H9 (cell line): ENCODE data around the gene PRCC. TPM values are rescaled to one million over a fixed set of nuclear protein-coding genes. Genes with fewer than 3 reads are reported as not detected.

ENCODE experiments used
- DNase-seq: peaks from one replicate; pipeline ENCODE4 v3.0.0-alpha.2; 2017
- H2AFZ ChIP-seq: one replicate; pipeline ENCODE4 v1.6.1; 2013; ENCODE audit warnings: mild to moderate bottlenecking, low read length, control low read depth, moderate library complexity
- H2AK5ac ChIP-seq: 2 replicates; pipeline ENCODE4 v1.6.1; 2013; ENCODE audit warnings: low read length, control low read depth, mixed read lengths; ENCODE audit not compliant: insufficient read length
- H2BK120ac ChIP-seq: one replicate; pipeline ENCODE4 v1.6.1; 2013; ENCODE audit warnings: low read depth, mild to moderate bottlenecking, low read length, control low read depth, inconsistent platforms; ENCODE audit not compliant: poor library complexity, severe bottlenecking
- H2BK12ac ChIP-seq: 2 replicates; pipeline ENCODE4 v1.6.1; 2013; ENCODE audit warnings: low read length, control low read depth, mixed read lengths, low read depth; ENCODE audit not compliant: insufficient read length
- H2BK15ac ChIP-seq: 2 replicates; pipeline ENCODE4 v1.6.1; 2013; ENCODE audit warnings: low read depth, low read length, control low read depth
- H2BK20ac ChIP-seq: one replicate; pipeline ENCODE4 v1.6.1; 2013; ENCODE audit warnings: low read depth, mild to moderate bottlenecking, low read length, control low read depth, inconsistent platforms; ENCODE audit not compliant: poor library complexity, severe bottlenecking
- H2BK5ac ChIP-seq: 2 replicates; pipeline ENCODE4 v1.6.1; 2013; ENCODE audit warnings: low read length, control low read depth, mixed read lengths; ENCODE audit not compliant: insufficient read length
- H3K14ac ChIP-seq: 2 replicates; pipeline ENCODE4 v1.6.1; 2013; ENCODE audit warnings: low read length, control low read depth; ENCODE audit not compliant: insufficient read depth
- H3K18ac ChIP-seq: 2 replicates; pipeline ENCODE4 v1.6.1; 2013; ENCODE audit warnings: low read depth, mild to moderate bottlenecking, mixed read lengths, low read length, control low read depth; ENCODE audit not compliant: insufficient read length
- H3K23ac ChIP-seq: 2 replicates; pipeline ENCODE4 v1.6.1; 2013; ENCODE audit warnings: low read length, control low read depth, mixed read lengths, low read depth; ENCODE audit not compliant: insufficient read length
- H3K23me2 ChIP-seq: 2 replicates; pipeline ENCODE4 v1.6.1; 2013; ENCODE audit warnings: low read depth, mild to moderate bottlenecking, mixed read lengths, low read length, control low read depth; ENCODE audit not compliant: insufficient read length, poor library complexity, severe bottlenecking
- H3K27ac ChIP-seq: 2 replicates; pipeline ENCODE4 v1.5.1; 2013; ENCODE audit warnings: low read length, control low read depth, mixed read lengths, low read depth; ENCODE audit not compliant: insufficient read length
- H3K27me3 ChIP-seq: 2 replicates; pipeline ENCODE4 v1.6.1; 2013; ENCODE audit warnings: low read length, control low read depth, inconsistent platforms; ENCODE audit not compliant: insufficient read depth
- H3K4ac ChIP-seq: 2 replicates; pipeline ENCODE4 v1.6.1; 2013; ENCODE audit warnings: low read depth, mild to moderate bottlenecking, control low read depth, inconsistent platforms, low read length, moderate library complexity
- H3K4me1 ChIP-seq: 2 replicates; pipeline ENCODE4 v1.6.1; 2013; ENCODE audit warnings: low read length, control low read depth, inconsistent platforms; ENCODE audit not compliant: insufficient read depth
- H3K4me2 ChIP-seq: 2 replicates; pipeline ENCODE4 v1.6.1; 2013; ENCODE audit warnings: low read length, control low read depth, mixed read lengths; ENCODE audit not compliant: insufficient read length, insufficient read depth
- H3K56ac ChIP-seq: 2 replicates; pipeline ENCODE4 v1.6.1; 2013; ENCODE audit warnings: low read depth, mild to moderate bottlenecking, mixed read lengths, low read length, control low read depth; ENCODE audit not compliant: insufficient read length
- H3K79me1 ChIP-seq: 2 replicates; pipeline ENCODE4 v1.6.1; 2013; ENCODE audit warnings: low read depth, mild to moderate bottlenecking, moderate library complexity, low read length, control low read depth, inconsistent platforms; ENCODE audit not compliant: insufficient read depth, poor library complexity, severe bottlenecking
- H3K79me2 ChIP-seq: 2 replicates; pipeline ENCODE4 v1.6.1; 2013; ENCODE audit warnings: low read length, control low read depth, inconsistent platforms; ENCODE audit not compliant: insufficient read depth
- H3K9ac ChIP-seq: 2 replicates; pipeline ENCODE4 v1.6.1; 2013; ENCODE audit warnings: low read length, control low read depth, mixed read lengths; ENCODE audit not compliant: insufficient read length; ENCODE audit errors: extremely low read depth
- H3K9me3 ChIP-seq: one replicate; pipeline ENCODE4 v1.6.1; 2013; ENCODE audit warnings: low read depth, low read length, inconsistent platforms; ENCODE audit not compliant: control insufficient read depth
- H3T11ph ChIP-seq: one replicate; pipeline ENCODE4 v1.6.1; 2013; ENCODE audit warnings: mild to moderate bottlenecking, low read length, control low read depth, inconsistent platforms
- H4K20me1 ChIP-seq: one replicate; pipeline ENCODE4 v1.6.1; 2013; ENCODE audit not compliant: control insufficient read depth, insufficient read length, insufficient read depth
- H4K5ac ChIP-seq: 2 replicates; pipeline ENCODE4 v1.6.1; 2013; ENCODE audit warnings: low read depth, mild to moderate bottlenecking, mixed read lengths, low read length, control low read depth; ENCODE audit not compliant: insufficient read length
- H4K8ac ChIP-seq: replicated peaks from 2 replicates; pipeline ENCODE4 v1.6.1; 2013; ENCODE audit warnings: low read length, control low read depth, mixed read lengths, low read depth; ENCODE audit not compliant: insufficient read length
- H4K91ac ChIP-seq: 2 replicates; pipeline ENCODE4 v1.6.1; 2013; ENCODE audit warnings: low read depth, mild to moderate bottlenecking, moderate library complexity, mixed read lengths, low read length, control low read depth; ENCODE audit not compliant: insufficient read length
- H3K27ac Mint-ChIP-seq, 3 experiments: 2 replicates in 2 of 3; 3 replicates in 1 of 3; pipeline ENCODE4 v1.8.0; 2020 to 2021; ENCODE audit warnings: mixed read lengths in 3 of 3, mild to moderate bottlenecking in 1 of 3, moderate library complexity in 1 of 3
- H3K27me3 Mint-ChIP-seq: 2 replicates; pipeline ENCODE4 v1.8.0; 2021; ENCODE audit warnings: low read depth, mild to moderate bottlenecking, moderate library complexity, mixed read lengths
- H3K36me3 Mint-ChIP-seq, 3 experiments: 2 replicates in 2 of 3; 3 replicates in 1 of 3; pipeline ENCODE4 v1.8.0; 2020 to 2021; ENCODE audit warnings: low read depth in 3 of 3, mixed read lengths in 3 of 3; ENCODE audit not compliant: insufficient read depth in 1 of 3
- H3K4me1 Mint-ChIP-seq, 2 experiments: 2 replicates each; pipeline ENCODE4 v1.8.0; 2020; ENCODE audit warnings: mixed read lengths in 2 of 2
- H3K4me3 Mint-ChIP-seq, 2 experiments: 2 replicates in 1 of 2; 3 replicates in 1 of 2; pipeline ENCODE4 v1.8.0; 2020 to 2021; ENCODE audit warnings: mild to moderate bottlenecking in 2 of 2, mixed read lengths in 2 of 2, moderate library complexity in 1 of 2
- H3K9me3 Mint-ChIP-seq, 2 experiments: 2 replicates in 1 of 2; 3 replicates in 1 of 2; pipeline ENCODE4 v1.8.0; 2020; ENCODE audit warnings: mild to moderate bottlenecking in 2 of 2, mixed read lengths in 2 of 2, moderate library complexity in 1 of 2
- WGBS: extraction: QIAGEN DNeasy Blood & Tissue Kit; methylation state at CpG from one replicate; pipeline ENCODE4 v1.1.7; 2013; ENCODE audit warnings: missing lambda C conversion rate, low lambda C conversion rate, mixed read lengths; ENCODE audit not compliant: insufficient read length; ENCODE audit errors: extremely low coverage; 5-methylcytosine and 5-hydroxymethylcytosine counted together
- total RNA-seq: library from RNA; stranded (reverse); gene quantifications from 2 replicates; pipeline ENCODE4 v1.2.1, GENCODE V29; 2021
- TF ChIP-seq, protein P1 (sequence below): fragments of 200-600 bp; sonication (generic); conservative IDR thresholded peaks from 3 replicates; pipeline ENCODE4 v1.8.0; 2021; ENCODE audit warnings: antibody characterized with exemption, mild to moderate bottlenecking

Gene PRCC
- total RNA-seq, 1 experiment from 2014 or later, result 129 TPM

DNA sequence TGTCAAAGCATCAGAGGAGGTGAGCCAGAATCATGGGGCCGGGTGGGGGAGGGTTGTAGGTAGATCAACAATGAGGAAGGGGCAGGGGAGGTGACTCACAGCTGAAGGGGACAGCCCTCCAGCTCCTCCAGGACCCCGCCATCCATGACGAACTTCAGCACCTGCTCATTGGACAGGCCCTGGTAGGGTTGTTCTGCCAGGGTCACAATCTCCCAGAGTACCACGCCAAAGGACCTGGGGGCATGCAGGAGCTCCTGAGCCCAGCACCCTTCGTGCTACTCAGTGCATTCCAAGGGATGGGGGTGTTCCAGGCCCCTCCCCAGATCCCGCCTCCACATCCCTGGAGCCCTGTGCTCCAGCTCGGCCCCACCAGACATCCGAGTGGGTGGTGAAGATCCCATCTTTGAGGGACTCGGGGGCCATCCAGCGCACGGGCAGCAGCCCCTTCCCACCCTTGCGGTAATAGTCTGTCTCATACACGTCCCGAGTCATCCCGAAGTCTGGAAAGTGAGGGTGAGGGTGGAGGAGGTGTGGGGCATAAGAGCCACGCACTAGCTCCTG lies 74.0 kb downstream of the PRCC start:
- Histone ChIP-seq H2AFZ (no peak overlapping the region), H4K8ac (no peak overlapping the region), H3K27ac (no peak overlapping the region), H3K56ac (no peak overlapping the region), H3K79me2 (no peaks in the 10 kb centered on the region), H3K14ac (no peak overlapping the region), H2AK5ac (no peak overlapping the region), H3K4me2 (no peak overlapping the region), H4K5ac (no peak overlapping the region), H2BK12ac (no peak overlapping the region), H3K23ac (no peak overlapping the region), H2BK20ac (no peak overlapping the region), H4K91ac (no peak overlapping the region), H3T11ph (no peak overlapping the region), H3K9ac (no peak overlapping the region), H2BK120ac (no peak overlapping the region), H3K23me2 (peaks cover 11% of the 10 kb centered on the region), H3K9me3 (no peaks in the 10 kb centered on the region), H4K20me1 (no peaks in the 10 kb centered on the region), H2BK15ac (no peak overlapping the region), H3K79me1 (no peaks in the 10 kb centered on the region), H3K18ac (no peak overlapping the region), H3K4ac (no peak overlapping the region), H2BK5ac (no peak overlapping the region), H3K4me1 (no peaks in the 10 kb centered on the region), H3K27me3 (peaks cover 34% of the 10 kb centered on the region)
- Mint-ChIP-seq H3K27ac (no peak overlapping the region), H3K4me1 (peaks cover 9 to 35% of the 10 kb centered on the region in 2 experiments), H3K9me3 (no peaks in the 10 kb centered on the region; a peak in 1 of 5 replicates), H3K27me3 (peaks cover 86% of the 10 kb centered on the region), H3K36me3 (no peaks in the 10 kb centered on the region), H3K4me3 (no peak overlapping the region)
- WGBS, result no CpG with 5 or more reads among the region's 16 CpGs
- TF ChIP-seq, protein P1, sequence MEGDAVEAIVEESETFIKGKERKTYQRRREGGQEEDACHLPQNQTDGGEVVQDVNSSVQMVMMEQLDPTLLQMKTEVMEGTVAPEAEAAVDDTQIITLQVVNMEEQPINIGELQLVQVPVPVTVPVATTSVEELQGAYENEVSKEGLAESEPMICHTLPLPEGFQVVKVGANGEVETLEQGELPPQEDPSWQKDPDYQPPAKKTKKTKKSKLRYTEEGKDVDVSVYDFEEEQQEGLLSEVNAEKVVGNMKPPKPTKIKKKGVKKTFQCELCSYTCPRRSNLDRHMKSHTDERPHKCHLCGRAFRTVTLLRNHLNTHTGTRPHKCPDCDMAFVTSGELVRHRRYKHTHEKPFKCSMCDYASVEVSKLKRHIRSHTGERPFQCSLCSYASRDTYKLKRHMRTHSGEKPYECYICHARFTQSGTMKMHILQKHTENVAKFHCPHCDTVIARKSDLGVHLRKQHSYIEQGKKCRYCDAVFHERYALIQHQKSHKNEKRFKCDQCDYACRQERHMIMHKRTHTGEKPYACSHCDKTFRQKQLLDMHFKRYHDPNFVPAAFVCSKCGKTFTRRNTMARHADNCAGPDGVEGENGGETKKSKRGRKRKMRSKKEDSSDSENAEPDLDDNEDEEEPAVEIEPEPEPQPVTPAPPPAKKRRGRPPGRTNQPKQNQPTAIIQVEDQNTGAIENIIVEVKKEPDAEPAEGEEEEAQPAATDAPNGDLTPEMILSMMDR, result no peak
- no peak for DNase-seq
